Activated T-cell treated with anti-CD3 and anti-CD28 coated beads, Interleukin-2, amount 50 U/mL, for 48 hours (primary cell): ENCODE results near the gene SAMD4B.
"Not testable (repeated sequence)": the region's sequence is repeated elsewhere in the genome, so short reads cannot be mapped to it uniquely, and the experiment has no call there.

Experiments
- DNase-seq, 2 experiments: peaks; one replicate each; pipeline ENCODE4 v3.0.0-alpha.2; 2020

SAMD4B gene

GRCh38 chr19:39341719-39342604, at the start of gene SAMD4B:
Gene SAMD4B (plus strand): TSS chr19:39342421. CDS start chr19:39356894, 14,473 bp downstream.
- peak; percentile 98 to 99 for DNase-seq

- DNase-seq: no peak
These were observed 48.8 kb upstream of the SAMD4B start for GRCh38 chr19:39293394-39293793.

GRCh38 chr19:39296055-39296645, 46.1 kb upstream of the SAMD4B start, which contains the start of gene IFNL1:
Gene IFNL1 (plus strand): TSS chr19:39296407. CDS start chr19:39296422, 15 bp downstream.
- DNase-seq: no peak

GRCh38 chr19:39296906-39297305, 45.3 kb upstream of the SAMD4B start:
- no peak for DNase-seq

- peak; percentile 64 to 73 for DNase-seq
These were observed 44.1 kb upstream of the SAMD4B start for GRCh38 chr19:39297931-39298634.

GRCh38 chr19:39299404-39299803, 42.8 kb upstream of the SAMD4B start:
- no peak for DNase-seq

GRCh38 chr19:39299832-39300231, 42.4 kb upstream of the SAMD4B start:
- no peak for DNase-seq

GRCh38 chr19:39301021-39301420, 41.2 kb upstream of the SAMD4B start:
- DNase-seq: no peak

GRCh38 chr19:39301562-39301961, 40.7 kb upstream of the SAMD4B start:
- no peak for DNase-seq

GRCh38 chr19:39303373-39304184, 38.6 kb upstream of the SAMD4B start:
- no peak for DNase-seq

GRCh38 chr19:39304185-39304513, 38.1 kb upstream of the SAMD4B start:
- no peak for DNase-seq

- no peak for DNase-seq
These were observed 37.3 kb upstream of the SAMD4B start for GRCh38 chr19:39304701-39305571.

GRCh38 chr19:39306075-39306474, 36.1 kb upstream of the SAMD4B start:
- no peak for DNase-seq

GRCh38 chr19:39307046-39307821, 35.0 kb upstream of the SAMD4B start:
- DNase-seq: no peak

GRCh38 chr19:39307822-39308530, 34.2 kb upstream of the SAMD4B start:
- DNase-seq: no peak

- DNase-seq: no peak
These were observed 33.5 kb upstream of the SAMD4B start for GRCh38 chr19:39308531-39309304.

GRCh38 chr19:39309305-39309670, 32.9 kb upstream of the SAMD4B start:
- DNase-seq: not testable (repeated sequence)

GRCh38 chr19:39310558-39311311, 31.5 kb upstream of the SAMD4B start:
- no peak for DNase-seq
